Fibroblast of lung (primary cell): ENCODE results near the gene UPF1. TPM values are rescaled to one million over a fixed set of nuclear protein-coding genes. Genes with fewer than 3 reads are reported as not detected.

ENCODE experiments used
- DNase-seq, 2 donors: peaks; one replicate each; pipeline versions ENCODE4 v3.0.0 to v3.0.0-alpha.2; 2010; ENCODE audit warnings: low read depth in 2 of 2
- H2AFZ ChIP-seq: 2 replicates; pipeline ENCODE4 v1.5.1; 2012; ENCODE audit warnings: low read length, control low read depth, inconsistent platforms
- H3K27ac ChIP-seq: 2 replicates; pipeline ENCODE4 v1.5.1; 2011; ENCODE audit warnings: low read length, control low read depth; ENCODE audit not compliant: insufficient read depth
- H3K27me3 ChIP-seq: 2 replicates; pipeline ENCODE4 v1.5.1; 2011; ENCODE audit warnings: mild to moderate bottlenecking, low read length; ENCODE audit not compliant: control insufficient read depth, insufficient read depth
- H3K36me3 ChIP-seq: 2 replicates; pipeline ENCODE4 v1.5.1; 2011; ENCODE audit warnings: low read length; ENCODE audit not compliant: control insufficient read depth, insufficient read depth
- H3K4me1 ChIP-seq: 2 replicates; pipeline ENCODE4 v1.5.1; 2011; ENCODE audit warnings: low read length; ENCODE audit not compliant: control insufficient read depth, insufficient read depth; ENCODE audit errors: extremely low read depth
- H3K4me2 ChIP-seq: 2 replicates; pipeline ENCODE4 v1.5.1; 2011; ENCODE audit warnings: low read length, control low read depth; ENCODE audit not compliant: insufficient read depth; ENCODE audit errors: extremely low read depth
- H3K4me3 ChIP-seq, 4 experiments: fragments of 200-600 bp in 1 of 4; sonication (generic) in 1 of 4; replicated peaks in 1 of 4; 2 replicates each; pipeline ENCODE4 v1.5.1; 2011 to 2016; ENCODE audit warnings: low read length in 4 of 4, low read depth in 3 of 4, mild to moderate bottlenecking in 3 of 4, control low read depth in 2 of 4, inconsistent platforms in 1 of 4, mixed read lengths in 1 of 4; ENCODE audit not compliant: insufficient read depth in 1 of 4; ENCODE audit errors: control extremely low read depth in 1 of 4
- H3K79me2 ChIP-seq: 2 replicates; pipeline ENCODE4 v1.5.1; 2012; ENCODE audit warnings: mild to moderate bottlenecking, low read length, inconsistent platforms; ENCODE audit not compliant: control insufficient read depth, insufficient read depth
- H3K9ac ChIP-seq: 2 replicates; pipeline ENCODE4 v1.5.1; 2011; ENCODE audit warnings: mild to moderate bottlenecking, low read length, control low read depth; ENCODE audit not compliant: insufficient read depth
- H3K9me3 ChIP-seq: 2 replicates; pipeline ENCODE4 v1.5.1; 2012; ENCODE audit warnings: low read depth, low read length; ENCODE audit not compliant: control insufficient read depth, insufficient read depth
- H4K20me1 ChIP-seq: 2 replicates; pipeline ENCODE4 v1.5.1; 2011; ENCODE audit warnings: low read length; ENCODE audit not compliant: control insufficient read depth, insufficient read depth; ENCODE audit errors: extremely low read depth
- CTCF ChIP-seq, 2 donors: IDR thresholded peaks in 1 of 2; conservative IDR thresholded peaks in 1 of 2; 1 replicate in 1 of 2; 2 replicates in 1 of 2; pipeline ENCODE4 v1.5.1; 2011 to 2012; ENCODE audit warnings: low read length in 2 of 2, control low read depth in 1 of 2, inconsistent platforms in 1 of 2, low read depth in 1 of 2, mild to moderate bottlenecking in 1 of 2
- EZH2 ChIP-seq: IDR thresholded peaks from 2 replicates; pipeline ENCODE4 v1.5.1; 2012; ENCODE audit warnings: low read length, control low read depth, mild to moderate bottlenecking; ENCODE audit errors: missing control alignments
- polyA plus RNA-seq, 2 donors: library from polyadenylated mRNA; depleted of rRNA in 1 of 2; stranded (reverse) in 1 of 2; unstranded in 1 of 2; fragments of >200 nt; gene quantifications; 2 replicates each; pipeline ENCODE4 v1.2.1, GENCODE V29; 2011 to 2012; ENCODE audit warnings: missing spikeins in 1 of 2
- total RNA-seq: library from RNA; depleted of rRNA; stranded (reverse); fragments of >200 nt; gene quantifications from 2 replicates; pipeline ENCODE4 v1.2.1, GENCODE V29; 2014

Gene UPF1
- total and polyA plus RNA-seq, 2 donors (not counting 1 experiment from before 2014, with no cell fraction given) = 20.5 to 57.1 TPM

DNA sequence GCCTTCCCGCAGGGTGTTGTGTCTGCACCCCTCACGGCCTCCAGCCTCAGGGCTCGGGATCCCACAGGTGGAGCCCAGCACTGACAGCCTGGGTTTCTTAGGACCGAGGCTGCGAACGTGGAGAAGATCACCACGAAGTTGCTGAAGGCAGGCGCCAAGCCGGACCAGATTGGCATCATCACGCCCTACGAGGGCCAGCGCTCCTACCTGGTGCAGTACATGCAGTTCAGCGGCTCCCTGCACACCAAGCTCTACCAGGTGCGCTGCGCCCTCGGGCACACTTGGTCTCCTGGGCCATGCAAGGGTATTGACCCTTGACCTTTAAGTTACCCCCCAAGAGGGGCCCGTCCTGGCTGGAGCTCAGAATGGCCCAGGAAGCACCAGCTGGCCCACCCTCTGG, 29.0 kb downstream of the UPF1 start:
- no peaks in the 10 kb centered on the region for H3K27me3 ChIP-seq
- no peaks in the 10 kb centered on the region for H3K4me1 ChIP-seq
- H4K20me1 ChIP-seq = no peaks in the 10 kb centered on the region
- H3K4me3 ChIP-seq = no peak overlapping the region
- no peaks in the 10 kb centered on the region for H3K79me2 ChIP-seq
- H2AFZ ChIP-seq = no peak overlapping the region
- no peak overlapping the region for H3K27ac ChIP-seq
- no peak overlapping the region for H3K4me2 ChIP-seq
- peaks cover 60% of the 10 kb centered on the region for H3K36me3 ChIP-seq
- no peaks in the 10 kb centered on the region for H3K9me3 ChIP-seq
- H3K9ac ChIP-seq = no peak overlapping the region
- TF ChIP-seq CTCF (conservative IDR thresholded peaks at IDR 0.05 in 1 of 2, IDR thresholded peaks at IDR 0.05 in 1 of 2; ENCODE audit: low read depth in 1 of 2, low read length in 2 of 2) (no peak), EZH2 (no peak)
- no peak for DNase-seq

- TF ChIP-seq EZH2 = no peak
- no peak for TF ChIP-seq CTCF (conservative IDR thresholded peaks at IDR 0.05 in 1 of 2, IDR thresholded peaks at IDR 0.05 in 1 of 2; ENCODE audit: low read depth in 1 of 2, low read length in 2 of 2)
- Histone ChIP-seq H3K79me2 (no peaks in the 10 kb centered on the region), H3K4me3 (no peak overlapping the region), H3K27me3 (no peaks in the 10 kb centered on the region), H3K9me3 (no peaks in the 10 kb centered on the region), H3K36me3 (peaks cover 59% of the 10 kb centered on the region), H2AFZ (no peak overlapping the region), H3K4me2 (no peak overlapping the region), H4K20me1 (no peaks in the 10 kb centered on the region), H3K9ac (no peak overlapping the region), H3K27ac (no peak overlapping the region), H3K4me1 (no peaks in the 10 kb centered on the region)
- no peak for DNase-seq
These were observed 29.5 kb downstream of the UPF1 start for GRCh38 chr19:18861235-18861634.

GRCh38 chr19:18861917-18862316, 30.2 kb downstream of the UPF1 start:
- TF ChIP-seq EZH2 (no peak), CTCF (conservative IDR thresholded peaks at IDR 0.05 in 1 of 2, IDR thresholded peaks at IDR 0.05 in 1 of 2; ENCODE audit: low read depth in 1 of 2, low read length in 2 of 2) (no peak)
- H3K4me2 ChIP-seq = no peak overlapping the region
- no peak overlapping the region for H3K9ac ChIP-seq
- DNase-seq = no peak
- no peaks in the 10 kb centered on the region for H3K27me3 ChIP-seq
- no peaks in the 10 kb centered on the region for H4K20me1 ChIP-seq
- H3K27ac ChIP-seq = no peak overlapping the region
- H3K4me3 ChIP-seq = no peak overlapping the region
- H3K4me1 ChIP-seq = no peaks in the 10 kb centered on the region
- peaks cover 55% of the 10 kb centered on the region for H3K36me3 ChIP-seq
- no peaks in the 10 kb centered on the region for H3K79me2 ChIP-seq
- H2AFZ ChIP-seq = no peak overlapping the region
- no peaks in the 10 kb centered on the region for H3K9me3 ChIP-seq
